ENCODE results near the gene SALL4.
"Not testable (repeated sequence)": the region's sequence is repeated elsewhere in the genome, so short reads cannot be mapped to it uniquely, and the experiment has no call there.

The SALL4 gene

GRCh38 chr20:51758978-51759544 lies 43.3 kb downstream of the SALL4 start:
- Histone ChIP-seq H3K9me3 (ENCODE audit: insufficient read depth, low read length) (no peaks in the 10 kb centered on the region), H3K4me3 (ENCODE audit: insufficient read depth, low read length, poor library complexity, severe bottlenecking) (no peak overlapping the region), H2AFZ (ENCODE audit: low read depth, low read length, severe bottlenecking) (no peak overlapping the region), H3K9me2 (replicated peaks; ENCODE audit: insufficient read depth, low read length) (no peaks in the 10 kb centered on the region), H3F3A (ENCODE audit: insufficient read depth) (no peaks in the 10 kb centered on the region), H4K20me1 (ENCODE audit: low read depth, low read length) (no peaks in the 10 kb centered on the region), H3K36me3 (ENCODE audit: low read length) (no peaks in the 10 kb centered on the region), H3K9ac (ENCODE audit: low read length) (no peak overlapping the region), H3K79me2 (ENCODE audit: insufficient read depth, low read length) (no peaks in the 10 kb centered on the region), H3K4me2 (ENCODE audit: low read depth, low read length, poor library complexity, severe bottlenecking) (no peak overlapping the region), H3K27ac (ENCODE audit: low read depth, low read length) (no peak overlapping the region), H3K27me3 (ENCODE audit: low read length) (no peaks in the 10 kb centered on the region)
- no peak for TF ChIP-seq EZH2phosphoT487 (conservative IDR thresholded peaks at IDR 0.05; ENCODE audit: low read length)
- no peak for TF ChIP-seq CTCF (IDR thresholded peaks at IDR 0.05; ENCODE audit: insufficient read depth, low read length, poor library complexity, severe bottlenecking)

- no peaks in the 10 kb centered on the region for H4K20me1 ChIP-seq (ENCODE audit: low read depth, low read length)
- no peak overlapping the region for H2AFZ ChIP-seq (ENCODE audit: low read depth, low read length, severe bottlenecking)
- H3K4me3 ChIP-seq (ENCODE audit: insufficient read depth, low read length, poor library complexity, severe bottlenecking): no peak overlapping the region
- H3K27me3 ChIP-seq (ENCODE audit: low read length): no peaks in the 10 kb centered on the region
- no peaks in the 10 kb centered on the region for H3K9me3 ChIP-seq (ENCODE audit: insufficient read depth, low read length)
- H3K27ac ChIP-seq (ENCODE audit: low read depth, low read length): no peak overlapping the region
- H3K36me3 ChIP-seq (ENCODE audit: low read length): no peaks in the 10 kb centered on the region
- no peak overlapping the region for H3K9ac ChIP-seq (ENCODE audit: low read length)
- TF ChIP-seq EZH2phosphoT487 (conservative IDR thresholded peaks at IDR 0.05; ENCODE audit: low read length) (no peak), CTCF (IDR thresholded peaks at IDR 0.05; ENCODE audit: insufficient read depth, low read length, poor library complexity, severe bottlenecking) (no peak)
- no peaks in the 10 kb centered on the region for H3F3A ChIP-seq (ENCODE audit: insufficient read depth)
- no peak overlapping the region for H3K4me2 ChIP-seq (ENCODE audit: low read depth, low read length, poor library complexity, severe bottlenecking)
- no peaks in the 10 kb centered on the region for H3K79me2 ChIP-seq (ENCODE audit: insufficient read depth, low read length)
- H3K9me2 ChIP-seq (replicated peaks; ENCODE audit: insufficient read depth, low read length): no peaks in the 10 kb centered on the region
These were observed 45.1 kb downstream of the SALL4 start for GRCh38 chr20:51757226-51757625.

GRCh38 chr20:51756653-51757052 lies 45.7 kb downstream of the SALL4 start:
- Histone ChIP-seq H3K9me2 (replicated peaks; ENCODE audit: insufficient read depth, low read length) (no peaks in the 10 kb centered on the region), H3K9ac (ENCODE audit: low read length) (no peak overlapping the region), H3K27ac (ENCODE audit: low read depth, low read length) (no peak overlapping the region), H3K36me3 (ENCODE audit: low read length) (no peaks in the 10 kb centered on the region), H2AFZ (ENCODE audit: low read depth, low read length, severe bottlenecking) (no peak overlapping the region), H3K79me2 (ENCODE audit: insufficient read depth, low read length) (no peaks in the 10 kb centered on the region), H4K20me1 (ENCODE audit: low read depth, low read length) (no peaks in the 10 kb centered on the region), H3K4me3 (ENCODE audit: insufficient read depth, low read length, poor library complexity, severe bottlenecking) (no peak overlapping the region), H3F3A (ENCODE audit: insufficient read depth) (no peaks in the 10 kb centered on the region), H3K27me3 (ENCODE audit: low read length) (no peaks in the 10 kb centered on the region), H3K9me3 (ENCODE audit: insufficient read depth, low read length) (no peaks in the 10 kb centered on the region), H3K4me2 (ENCODE audit: low read depth, low read length, poor library complexity, severe bottlenecking) (no peak overlapping the region)
- no peak for TF ChIP-seq EZH2phosphoT487 (conservative IDR thresholded peaks at IDR 0.05; ENCODE audit: low read length)
- no peak for TF ChIP-seq CTCF (IDR thresholded peaks at IDR 0.05; ENCODE audit: insufficient read depth, low read length, poor library complexity, severe bottlenecking)

GRCh38 chr20:51753220-51753619 lies 49.1 kb downstream of the SALL4 start:
- not testable (repeated sequence) for H3K9me2 ChIP-seq (replicated peaks; ENCODE audit: insufficient read depth, low read length); H3K36me3 ChIP-seq (ENCODE audit: low read length); H3K9ac ChIP-seq (ENCODE audit: low read length); H3F3A ChIP-seq (ENCODE audit: insufficient read depth); H3K9me3 ChIP-seq (ENCODE audit: insufficient read depth, low read length); H3K27me3 ChIP-seq (ENCODE audit: low read length); H3K79me2 ChIP-seq (ENCODE audit: insufficient read depth, low read length); H3K4me2 ChIP-seq (ENCODE audit: low read depth, low read length, poor library complexity, severe bottlenecking); H3K27ac ChIP-seq (ENCODE audit: low read depth, low read length); H3K4me3 ChIP-seq (ENCODE audit: insufficient read depth, low read length, poor library complexity, severe bottlenecking); H4K20me1 ChIP-seq (ENCODE audit: low read depth, low read length); H2AFZ ChIP-seq (ENCODE audit: low read depth, low read length, severe bottlenecking)
